ENCODE results near the gene TMPRSS6. TPM values are rescaled to one million over a fixed set of nuclear protein-coding genes. Genes with fewer than 3 reads are reported as not detected.

The TMPRSS6 gene
- total and polyA plus RNA-seq, 2 of the 8 experiments (the other 6 are each of a cell fraction or from before 2014, with no cell fraction given): 0.02 TPM; not detected in 1

DNA sequence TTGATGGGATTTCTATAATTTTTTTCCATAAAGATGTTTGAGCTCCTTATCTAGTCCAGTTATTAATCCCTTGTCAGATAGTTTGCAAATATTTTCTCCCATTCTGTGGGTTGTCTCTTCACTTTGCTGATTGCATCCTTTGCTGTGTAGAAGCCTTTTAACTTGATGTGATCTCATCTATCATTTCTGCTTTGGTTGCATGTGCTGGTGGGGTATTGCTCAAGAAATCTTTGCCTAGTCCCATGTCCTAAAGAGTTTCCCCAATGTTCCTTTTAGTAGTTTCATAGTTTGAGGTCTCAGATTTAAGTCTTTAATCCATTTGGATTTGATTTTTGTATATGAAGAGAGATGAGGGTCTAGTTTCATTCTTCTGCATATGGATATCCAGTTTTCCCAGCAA is 41.9 kb upstream of the TMPRSS6 start (continued):
- TF ChIP-seq, protein P1, sequence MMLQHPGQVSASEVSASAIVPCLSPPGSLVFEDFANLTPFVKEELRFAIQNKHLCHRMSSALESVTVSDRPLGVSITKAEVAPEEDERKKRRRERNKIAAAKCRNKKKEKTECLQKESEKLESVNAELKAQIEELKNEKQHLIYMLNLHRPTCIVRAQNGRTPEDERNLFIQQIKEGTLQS (IDR thresholded peaks at IDR 0.05; ENCODE audit: insufficient read depth, low read depth, low read length): no peak
